Panc1 (cell line): Measurements from ENCODE around the gene LSM14A. TPM values are rescaled to one million over a fixed set of nuclear protein-coding genes. Genes with fewer than 3 reads are reported as not detected.

ENCODE experiments used
- ATAC-seq: fragments of 200-7000 bp; cut with Tn5 transposase; 2 replicates; pipeline ENCODE4 v1.9.1; 2020; ENCODE audit warnings: mild to moderate bottlenecking, moderate library complexity
- BruUV-seq: library from RNA; stranded (reverse); fragments of 400-500 nt; replicated peaks from 2 replicates; lab custom pipeline; 2021; lab: Mats Ljungman, UMichigan
- CTCF ChIA-PET: fragments of 300-600 bp; sonication (Branson Sonifier 250); formaldehyde crosslinking; loops from one replicate; lab custom pipeline; 2022; ENCODE audit warnings: antibody characterized with exemption; lab: Charles Lee
- POLR2A ChIA-PET: fragments of 300-600 bp; sonication (Branson Sonifier 250); formaldehyde crosslinking; loops from one replicate; lab custom pipeline; 2022; ENCODE audit warnings: antibody characterized with exemption; lab: Charles Lee
- DNase-seq: peaks from one replicate; pipeline ENCODE4 v3.0.0-alpha.2; 2010; ENCODE audit warnings: low read depth, low spot score
- H3K27ac ChIP-seq: 2 replicates; pipeline ENCODE4 v1.5.1; 2011; ENCODE audit warnings: mild to moderate bottlenecking, low read length, inconsistent platforms
- H3K27me3 ChIP-seq: fragments of 200-500 bp; sonication (Bioruptor generic); 2 replicates; pipeline ENCODE4 v1.6.0; 2014; ENCODE audit warnings: low read length, inconsistent platforms; ENCODE audit not compliant: control insufficient read depth, insufficient read depth
- H3K36me3 ChIP-seq: fragments of 200-500 bp; sonication (Bioruptor generic); 2 replicates; pipeline ENCODE4 v1.5.1; 2014; ENCODE audit warnings: inconsistent platforms, mild to moderate bottlenecking, low read length, moderate library complexity; ENCODE audit not compliant: control insufficient read depth, insufficient read depth
- H3K4me1 ChIP-seq: 2 replicates; pipeline ENCODE4 v1.5.1; 2011; ENCODE audit warnings: inconsistent platforms, mild to moderate bottlenecking, low read length, moderate library complexity; ENCODE audit not compliant: control insufficient read depth, insufficient read depth
- H3K4me3 ChIP-seq, 2 experiments: 2 replicates each; pipeline ENCODE4 v1.5.1; 2011 to 2012; ENCODE audit warnings: low read depth in 2 of 2, low read length in 2 of 2, mild to moderate bottlenecking in 2 of 2, inconsistent platforms in 1 of 2, moderate library complexity in 1 of 2
- H3K9me3 ChIP-seq: fragments of 200-500 bp; sonication (Bioruptor generic); 2 replicates; pipeline ENCODE4 v1.5.1; 2014; ENCODE audit warnings: low read depth, mild to moderate bottlenecking, inconsistent platforms, low read length, moderate library complexity; ENCODE audit not compliant: control insufficient read depth, insufficient read depth
- CTCF ChIP-seq: fragments of 450-650 bp; IDR thresholded peaks from 2 replicates; pipeline ENCODE4 v1.5.1; 2017; ENCODE audit warnings: mild to moderate bottlenecking
- POLR2AphosphoS5 ChIP-seq: IDR thresholded peaks from 2 replicates; pipeline ENCODE4 v1.6.1; 2012; ENCODE audit warnings: mild to moderate bottlenecking, low read depth, low read length, moderate library complexity
- REST ChIP-seq, 2 experiments: IDR thresholded peaks; 2 replicates each; pipeline ENCODE4 v1.6.1; 2011 to 2012; ENCODE audit warnings: low read depth in 2 of 2, control low read depth in 1 of 2, low read length in 1 of 2, mild to moderate bottlenecking in 1 of 2, moderate library complexity in 1 of 2; ENCODE audit not compliant: insufficient read depth in 1 of 2
- SIN3A ChIP-seq: IDR thresholded peaks from 2 replicates; pipeline ENCODE4 v1.6.1; 2012; ENCODE audit warnings: low read depth, mild to moderate bottlenecking, low read length, moderate library complexity, borderline replicate concordance; ENCODE audit not compliant: insufficient read depth
- TCF7L2 ChIP-seq: IDR thresholded peaks from 2 replicates; pipeline ENCODE4 v1.6.1; 2011; ENCODE audit warnings: mild to moderate bottlenecking, low read depth, low read length, inconsistent platforms
- in situ Hi-C: cut with HindIII; loops from 2 replicates; pipeline ENCODE4 v1.10.0; 2016; ENCODE audit warnings: low sequenced_read_pairs, low pct_unique_long_range_greater_than_20kb
- intact Hi-C: fragments of 100-400 bp; cut with micrococcal nuclease; formaldehyde crosslinking; loops from one replicate; pipeline ENCODE4 v1.10.0; 2022; ENCODE audit not compliant: unreplicated experiment
- total RNA-seq: library from RNA; stranded (reverse); gene quantifications from one replicate; pipeline ENCODE4 v1.2.1, GENCODE V29; 2021; ENCODE audit not compliant: unreplicated experiment

Gene LSM14A
- total RNA-seq, 1 experiment from 2014 or later = 152 TPM

- Histone ChIP-seq H3K4me3 (no peak overlapping the region), H3K9me3 (no peaks in the 10 kb centered on the region), H3K36me3 (no peaks in the 10 kb centered on the region), H3K4me1 (peaks cover 26% of the 10 kb centered on the region), H3K27ac (peak overlapping the region; percentile 75), H3K27me3 (no peaks in the 10 kb centered on the region)
- intact Hi-C loops = no loop called here
- DNase-seq = no peak
- POLR2A ChIA-PET = no interaction called here
- TF ChIP-seq POLR2AphosphoS5 = no peak
- TF ChIP-seq TCF7L2 = no peak
- TF ChIP-seq REST (IDR thresholded peaks at IDR 0.05; ENCODE audit: insufficient read depth in 1 of 2, low read depth in 2 of 2, low read length in 1 of 2) = no peak
- no peak for TF ChIP-seq CTCF
- TF ChIP-seq SIN3A = no peak
- CTCF ChIA-PET = interaction anchor here (0.6 to 1.0 kb wide), 2 partner anchors 35 to 79 kb away, joined by 3 to 12 read pairs; no protein-coding TSS in a partner anchor
- BruUV-seq = no TSS peak
- in situ Hi-C loops = no loop called here
- no peak for ATAC-seq
Measured at GRCh38 chr19:34269489-34269888, 97.2 kb downstream of the LSM14A start.

GRCh38 chr19:34269968-34270621, 97.8 kb downstream of the LSM14A start:
- peak overlapping the region; percentile 75 for H3K27ac ChIP-seq
- no TSS peak for BruUV-seq
- H3K36me3 ChIP-seq = no peaks in the 10 kb centered on the region
- TF ChIP-seq TCF7L2 = no peak
- TF ChIP-seq SIN3A = no peak
- no peak for TF ChIP-seq POLR2AphosphoS5
- no peak for TF ChIP-seq CTCF
- TF ChIP-seq REST (IDR thresholded peaks at IDR 0.05; ENCODE audit: insufficient read depth in 1 of 2, low read depth in 2 of 2, low read length in 1 of 2) = no peak
- H3K9me3 ChIP-seq = no peaks in the 10 kb centered on the region
- in situ Hi-C loops = no loop called here
- H3K4me3 ChIP-seq = peak overlapping the region in 1 of 2 experiments; percentile 16; a peak in 2 of 4 replicates
- POLR2A ChIA-PET = no interaction called here
- DNase-seq = no peak
- peak; percentile 64 for ATAC-seq
- H3K27me3 ChIP-seq = no peaks in the 10 kb centered on the region
- H3K4me1 ChIP-seq = peaks cover 22% of the 10 kb centered on the region
- CTCF ChIA-PET = no interaction called here
- intact Hi-C loops = no loop called here
